ENCODE results near the gene FOXO4.

Gene FOXO4

DNA sequence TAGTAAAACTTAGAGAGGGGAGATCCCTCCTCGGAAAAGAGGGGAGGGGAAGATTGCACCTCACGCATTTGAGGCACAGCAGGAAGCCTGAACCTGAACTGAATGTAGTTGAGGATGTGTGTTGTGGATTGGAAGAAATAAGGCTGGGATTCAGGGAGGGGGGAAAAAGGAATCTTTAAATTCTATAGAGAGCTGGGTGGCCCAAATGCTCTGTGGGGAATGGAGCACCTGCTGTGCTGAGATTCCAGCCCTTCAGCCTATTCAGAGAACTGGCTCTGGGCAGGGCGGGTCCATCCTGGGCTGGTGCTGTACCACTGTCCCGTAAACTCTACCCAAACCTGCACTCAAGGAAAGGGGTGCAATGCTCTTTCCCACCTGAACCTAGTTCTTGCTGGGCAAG lies 4.1 kb downstream of the FOXO4 start:
- no peak for DNase-seq (ENCODE audit: low read depth)

DNA sequence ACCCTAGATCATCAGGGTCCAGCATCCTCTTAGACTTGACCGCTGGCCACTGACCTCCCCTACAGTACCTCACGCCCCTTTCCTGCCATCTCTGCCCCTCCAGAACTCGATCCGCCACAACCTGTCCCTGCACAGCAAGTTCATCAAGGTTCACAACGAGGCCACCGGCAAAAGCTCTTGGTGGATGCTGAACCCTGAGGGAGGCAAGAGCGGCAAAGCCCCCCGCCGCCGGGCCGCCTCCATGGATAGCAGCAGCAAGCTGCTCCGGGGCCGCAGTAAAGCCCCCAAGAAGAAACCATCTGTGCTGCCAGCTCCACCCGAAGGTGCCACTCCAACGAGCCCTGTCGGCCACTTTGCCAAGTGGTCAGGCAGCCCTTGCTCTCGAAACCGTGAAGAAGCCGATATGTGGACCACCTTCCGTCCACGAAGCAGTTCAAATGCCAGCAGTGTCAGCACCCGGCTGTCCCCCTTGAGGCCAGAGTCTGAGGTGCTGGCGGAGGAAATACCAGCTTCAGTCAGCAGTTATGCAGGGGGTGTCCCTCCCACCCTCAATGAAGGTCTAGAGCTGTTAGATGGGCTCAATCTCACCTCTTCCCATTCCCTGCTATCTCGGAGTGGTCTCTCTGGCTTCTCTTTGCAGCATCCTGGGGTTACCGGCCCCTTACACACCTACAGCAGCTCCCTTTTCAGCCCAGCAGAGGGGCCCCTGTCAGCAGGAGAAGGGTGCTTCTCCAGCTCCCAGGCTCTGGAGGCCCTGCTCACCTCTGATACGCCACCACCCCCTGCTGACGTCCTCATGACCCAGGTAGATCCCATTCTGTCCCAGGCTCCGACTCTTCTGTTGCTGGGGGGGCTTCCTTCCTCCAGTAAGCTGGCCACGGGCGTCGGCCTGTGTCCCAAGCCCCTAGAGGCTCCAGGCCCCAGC lies 5.2 kb downstream of the FOXO4 start:
- no peak for DNase-seq (ENCODE audit: low read depth)

DNA sequence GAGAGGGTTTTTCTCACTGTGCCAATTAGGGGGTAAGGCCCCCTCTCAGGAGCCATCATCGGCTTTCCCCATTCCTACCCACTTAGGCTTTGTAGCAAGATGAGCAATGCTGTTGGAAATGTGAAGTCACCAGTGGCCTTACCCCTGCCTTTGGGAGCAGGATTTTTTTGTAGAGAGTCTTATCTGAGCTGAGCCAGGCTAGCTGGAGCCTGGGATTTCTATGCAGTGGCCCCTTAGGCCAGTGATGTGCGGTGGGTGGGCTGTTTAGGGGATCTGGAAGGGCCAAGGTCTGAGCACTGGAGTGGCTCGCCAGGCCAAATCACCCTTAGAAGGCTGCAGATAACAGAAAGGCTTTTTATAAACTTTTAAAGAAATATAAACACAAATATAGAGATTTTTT lies 6.6 kb downstream of the FOXO4 start:
- no peak for DNase-seq (ENCODE audit: low read depth)

DNA sequence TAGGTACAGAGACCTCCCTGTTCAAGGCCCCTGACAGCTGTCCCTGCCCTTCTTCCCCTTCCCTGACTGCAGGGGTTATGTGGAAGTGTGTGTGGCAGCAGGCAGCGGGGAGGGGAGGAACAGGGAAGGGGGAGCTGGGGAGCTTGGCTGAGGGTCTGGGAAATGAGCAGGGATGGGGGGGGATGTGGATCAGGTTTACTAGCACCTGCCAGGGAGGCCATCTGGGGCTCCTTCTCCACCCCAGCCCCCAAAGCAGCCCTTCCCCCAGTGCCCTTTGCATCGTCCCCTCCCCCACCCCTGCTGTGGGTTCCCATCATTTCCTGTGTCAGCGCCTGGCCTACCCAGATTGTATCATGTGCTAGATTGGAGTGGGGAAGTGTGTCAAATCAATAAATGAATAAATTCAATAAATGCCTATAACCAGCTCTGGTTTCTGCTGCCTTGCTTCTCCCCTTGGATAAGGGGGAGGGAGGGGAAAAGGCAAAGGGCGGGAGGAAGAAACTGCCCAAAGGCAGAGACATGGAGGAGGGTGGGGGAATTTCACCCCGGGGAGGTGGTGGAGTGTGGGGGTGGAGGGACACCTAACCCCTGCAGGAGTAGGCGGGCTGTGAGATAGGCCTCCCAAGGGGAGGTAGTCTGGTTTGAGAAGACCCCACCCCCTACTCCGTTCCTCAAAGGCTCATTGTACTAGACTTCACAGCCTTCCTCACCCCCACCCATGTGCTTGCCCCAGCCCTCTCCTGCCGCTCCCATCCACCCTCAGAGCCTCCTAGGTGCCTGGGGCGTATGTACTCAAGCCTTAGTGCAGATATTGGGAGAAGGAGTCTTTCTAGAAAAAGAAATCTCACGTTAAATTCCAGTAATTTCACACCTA lies 7.7 kb downstream of the FOXO4 start:
- no peak for DNase-seq (ENCODE audit: low read depth)

DNA sequence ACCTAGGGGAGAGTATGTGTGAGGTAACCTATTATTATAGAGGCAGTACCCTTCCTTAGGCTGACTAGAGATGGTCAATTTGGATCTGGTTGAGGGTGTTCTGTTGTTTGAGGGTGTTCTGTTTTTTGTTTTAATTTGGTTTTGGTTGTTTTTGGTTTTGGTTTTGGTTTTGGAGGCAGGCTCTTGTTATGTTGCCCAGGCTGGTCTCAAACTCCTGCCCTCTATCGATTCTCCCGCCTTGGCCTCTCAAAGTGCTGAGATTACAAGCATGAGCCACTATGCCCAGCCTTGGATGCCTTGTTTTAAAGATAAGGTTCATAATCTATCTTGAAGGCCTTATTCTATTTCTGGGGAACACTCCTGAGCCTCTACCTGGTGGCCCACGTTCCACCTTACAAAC lies 10.0 kb downstream of the FOXO4 start:
- no peak for DNase-seq (ENCODE audit: low read depth)

DNA sequence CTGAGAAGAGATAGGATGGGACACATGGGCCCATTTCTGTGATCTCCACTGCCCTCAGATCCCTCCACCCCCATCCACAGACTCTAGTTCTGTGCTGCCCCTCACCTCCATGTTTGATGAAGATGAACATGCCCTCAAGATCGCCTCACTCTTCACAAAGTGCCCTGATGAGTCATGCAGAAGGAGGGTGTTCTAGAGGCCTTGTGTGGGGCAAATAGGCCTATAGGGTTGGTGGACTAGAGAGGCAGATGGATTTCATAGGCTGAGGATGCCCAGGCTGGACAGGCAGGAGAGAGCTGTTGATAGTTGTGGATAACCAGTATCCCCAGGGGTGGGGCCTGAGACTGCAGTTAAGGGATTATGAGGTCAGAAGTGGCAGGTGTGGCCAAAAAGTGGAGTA lies 10.8 kb downstream of the FOXO4 start, which contains the start of gene CXorf65:
CXorf65 (minus strand) TSS at position 314 of the 400 bp plus-strand sequence; CDS start at position 130, 184 bp downstream.
- DNase-seq (ENCODE audit: low read depth): no peak

DNA sequence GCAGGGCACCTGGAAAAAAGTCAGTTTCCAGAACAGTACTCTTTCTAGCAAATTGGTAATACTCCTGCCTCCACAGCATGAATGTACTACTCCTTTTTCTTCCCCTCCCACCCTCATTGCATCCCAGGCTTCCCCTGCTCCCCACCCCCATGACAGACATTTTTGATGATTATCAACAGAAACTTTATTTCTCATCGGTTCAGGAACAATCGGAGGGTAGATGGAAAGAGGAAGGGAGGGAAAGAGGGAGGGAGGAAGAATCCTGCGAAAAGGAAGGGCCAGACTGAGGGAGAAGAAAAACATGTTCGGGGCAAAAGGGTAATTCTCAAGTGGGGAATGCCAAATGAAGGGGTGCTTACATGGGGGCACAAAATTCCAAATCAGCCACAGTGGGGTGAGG lies 11.6 kb downstream of the FOXO4 start:
- DNase-seq (ENCODE audit: low read depth): no peak

DNA sequence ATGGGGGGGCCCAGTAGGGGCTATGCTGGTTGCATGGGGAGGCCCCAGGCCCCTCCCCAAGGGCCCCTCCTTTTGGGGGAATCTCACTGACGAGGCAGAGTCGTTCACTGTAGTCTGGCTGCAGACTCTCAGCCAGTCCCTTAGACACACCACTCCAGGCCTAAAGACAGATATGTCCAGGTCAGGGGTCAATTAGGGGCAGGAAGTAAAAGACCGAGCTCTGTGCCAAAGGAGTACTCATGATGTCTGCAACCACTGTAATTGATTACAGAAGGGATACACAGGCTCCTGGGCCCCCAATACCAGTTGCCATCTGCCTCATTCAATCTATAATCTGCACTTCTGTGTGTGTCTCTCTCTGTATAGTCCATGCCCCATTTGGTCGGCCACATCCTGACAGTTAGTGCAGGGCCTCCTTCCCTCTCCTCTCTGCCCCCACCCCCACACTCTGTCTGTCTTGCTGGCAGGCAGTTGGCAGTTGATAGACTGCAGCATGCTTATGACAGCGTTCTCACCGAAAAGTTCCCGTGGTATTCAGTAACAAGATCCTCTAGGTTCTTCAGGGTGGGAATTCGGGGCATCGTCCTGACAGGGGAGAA lies 12.2 kb downstream of the FOXO4 start:
- DNase-seq (ENCODE audit: low read depth): no peak

DNA sequence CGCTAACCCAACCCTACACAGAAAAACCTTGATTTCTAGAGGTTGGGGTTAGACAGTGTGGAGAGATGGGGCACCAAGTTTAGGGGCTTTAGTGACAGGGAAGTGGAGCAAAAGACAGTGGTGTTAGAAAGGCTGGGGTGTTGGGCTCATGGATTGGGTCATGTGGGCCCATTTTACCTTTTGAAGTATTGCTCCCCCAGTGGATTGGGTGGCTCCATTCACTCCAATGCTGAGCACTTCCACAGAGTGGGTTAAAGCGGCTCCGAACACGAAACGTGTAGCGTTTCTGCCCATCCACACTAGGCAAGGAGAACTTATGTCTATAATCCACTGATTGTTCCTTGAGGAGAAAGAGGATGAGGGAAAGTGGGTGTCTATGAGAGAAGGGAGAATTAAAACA lies 13.4 kb downstream of the FOXO4 start:
- DNase-seq (ENCODE audit: low read depth): no peak

DNA sequence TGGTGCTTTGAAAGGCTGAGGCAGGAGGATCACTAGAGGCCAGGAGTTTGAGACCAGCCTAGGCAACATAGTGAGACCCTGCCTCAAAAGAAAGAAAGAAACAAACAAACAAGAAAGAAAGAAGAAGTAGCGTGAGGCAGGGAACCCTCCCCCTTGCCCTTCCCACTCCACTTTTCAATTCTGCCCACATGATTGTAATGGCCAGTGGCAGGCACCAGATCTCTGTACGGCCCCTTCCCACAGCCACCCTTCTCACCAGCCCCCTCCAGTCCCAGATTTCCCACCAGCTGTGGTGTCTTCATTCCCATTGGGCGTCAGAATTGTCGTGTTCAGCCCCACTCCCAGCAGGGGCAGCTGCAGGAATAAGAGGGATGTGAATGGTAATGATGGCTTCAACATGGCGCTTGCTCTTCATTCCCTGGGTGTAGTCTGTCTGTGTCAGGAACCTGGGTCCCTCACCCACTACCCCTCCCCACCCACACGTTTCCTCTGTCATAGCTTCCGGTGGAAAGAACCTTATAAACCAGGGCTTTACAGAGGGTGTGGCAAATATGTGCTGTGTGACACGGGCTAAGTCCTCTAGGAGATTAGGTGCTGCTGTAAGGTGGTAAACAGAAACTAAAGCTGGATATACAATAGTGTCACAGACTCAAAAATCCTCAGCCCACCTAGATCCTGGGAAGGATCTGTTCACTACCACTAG lies 15.6 kb downstream of the FOXO4 start, which contains the start of gene IL2RG:
IL2RG (minus strand) TSS at position 437 of the 703 bp plus-strand sequence; CDS start at position 399, 38 bp downstream.
- no peak for DNase-seq (ENCODE audit: low read depth)

DNA sequence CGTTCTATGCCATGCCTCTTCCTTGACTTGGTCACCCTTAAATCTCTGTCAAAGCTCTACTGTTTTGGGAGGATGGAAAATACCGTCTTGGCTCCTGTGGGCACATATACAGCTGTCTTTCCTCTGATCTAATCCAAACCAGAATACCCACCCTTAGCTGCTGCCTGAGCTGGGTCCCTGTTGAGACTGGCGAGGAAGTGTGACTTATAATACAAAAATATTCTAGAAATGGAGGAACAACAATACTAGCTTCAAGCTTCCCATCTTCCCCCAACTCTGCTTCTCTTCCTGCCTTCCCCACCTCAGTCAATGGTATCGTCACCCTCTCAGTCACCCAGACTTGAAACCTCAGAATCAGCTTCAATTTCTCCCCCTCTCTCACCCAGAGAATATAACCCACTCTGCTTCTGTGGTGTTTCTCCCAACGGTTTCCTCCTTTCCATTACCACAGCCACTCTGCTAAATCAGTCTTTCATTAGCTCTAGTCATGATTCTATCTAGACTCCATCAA lies 16.3 kb downstream of the FOXO4 start:
- no peak for DNase-seq (ENCODE audit: low read depth)

DNA sequence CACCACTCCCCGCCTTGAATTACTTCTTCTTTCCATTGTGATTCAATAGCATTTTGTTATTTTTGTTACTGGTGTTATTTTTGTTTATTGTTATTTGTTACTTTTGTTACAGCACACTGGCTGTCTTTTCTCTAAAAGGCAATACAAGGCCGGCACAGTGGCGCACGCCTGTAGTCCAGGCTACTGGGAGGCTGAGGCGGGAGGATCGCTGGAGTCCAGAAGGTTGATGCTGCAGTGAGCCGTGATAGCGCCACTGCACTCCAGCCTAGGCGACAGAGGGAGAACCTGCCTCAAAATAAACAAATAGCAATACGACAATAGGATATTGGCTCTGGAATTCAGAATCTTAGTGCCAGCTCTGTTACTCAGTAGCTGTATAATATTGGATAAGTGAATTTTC lies 21.7 kb downstream of the FOXO4 start:
- no peak for DNase-seq (ENCODE audit: low read depth)

DNA sequence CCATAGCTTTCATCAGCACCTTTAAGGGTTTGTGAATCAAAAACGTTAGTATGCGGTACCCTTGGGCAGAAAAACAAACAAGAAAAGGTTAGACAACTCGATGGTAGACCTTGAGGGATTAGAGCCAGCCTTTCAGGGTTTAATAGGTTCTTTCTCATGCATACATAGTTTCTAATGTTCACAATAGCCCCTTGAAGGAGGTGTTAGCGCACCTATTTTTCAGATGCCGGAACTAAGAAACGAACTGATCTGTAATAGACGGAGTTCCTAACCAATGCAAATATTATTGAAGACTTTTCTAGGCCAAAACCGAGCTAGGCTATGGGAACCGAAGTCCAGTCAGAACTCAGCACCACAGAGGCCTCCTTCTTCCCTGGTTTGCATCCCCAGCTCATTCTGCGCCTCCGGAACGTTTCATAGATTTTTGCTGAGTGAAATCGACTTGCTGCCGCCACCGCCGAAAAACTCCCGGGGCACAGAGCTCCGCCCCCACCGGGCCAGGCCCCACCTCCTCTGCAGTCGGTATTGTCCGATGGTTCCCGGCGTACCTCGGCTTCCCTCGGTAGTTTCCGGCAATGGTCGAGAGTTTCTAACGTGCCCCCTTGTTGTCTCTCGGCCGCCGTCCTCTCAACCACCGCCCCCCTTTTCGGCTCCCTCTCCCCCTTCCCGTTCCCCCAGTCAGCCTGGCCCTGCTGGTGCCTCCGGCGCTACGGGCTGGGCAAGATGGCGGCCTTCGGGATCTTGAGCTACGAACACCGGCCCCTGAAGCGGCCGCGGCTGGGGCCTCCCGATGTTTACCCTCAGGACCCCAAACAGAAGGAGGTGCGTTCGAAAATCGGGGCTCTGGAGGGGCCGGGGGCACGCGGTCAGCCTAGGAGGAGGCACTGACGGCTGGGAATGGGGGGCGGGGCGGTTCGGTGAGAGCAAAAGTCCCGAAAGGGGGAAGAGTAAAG lies 22.7 kb downstream of the FOXO4 start, which contains the start of gene MED12:
MED12 (plus strand) TSS at position 565 of the 953 bp plus-strand sequence; CDS start at position 724, 159 bp downstream.
- DNase-seq (ENCODE audit: low read depth): peak; percentile 52

DNA sequence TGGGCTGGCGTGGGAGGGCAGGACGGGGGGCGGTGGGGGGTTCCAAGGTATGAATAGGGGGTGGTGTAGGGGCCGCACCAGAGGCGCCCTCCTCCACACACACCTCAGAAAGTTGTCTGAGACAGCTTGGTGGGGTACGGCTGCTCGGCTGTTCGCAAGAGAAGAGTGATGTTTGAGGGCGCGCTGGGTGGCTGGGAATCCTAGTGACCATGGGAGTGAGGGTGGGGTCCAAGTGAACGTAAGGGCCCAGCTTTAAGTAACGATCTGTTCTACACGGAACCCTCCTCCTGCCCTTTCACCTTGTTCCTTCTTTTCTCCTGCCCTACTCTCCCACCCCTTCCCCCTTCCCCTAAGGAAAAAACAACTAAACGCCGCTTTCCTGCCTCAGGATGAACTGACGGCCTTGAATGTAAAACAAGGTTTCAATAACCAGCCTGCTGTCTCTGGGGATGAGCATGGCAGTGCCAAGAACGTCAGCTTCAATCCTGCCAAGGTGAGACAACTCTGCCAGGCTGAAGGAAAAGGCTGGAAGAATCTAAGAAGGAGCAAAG lies 23.4 kb downstream of the FOXO4 start:
- DNase-seq (ENCODE audit: low read depth): no peak

DNA sequence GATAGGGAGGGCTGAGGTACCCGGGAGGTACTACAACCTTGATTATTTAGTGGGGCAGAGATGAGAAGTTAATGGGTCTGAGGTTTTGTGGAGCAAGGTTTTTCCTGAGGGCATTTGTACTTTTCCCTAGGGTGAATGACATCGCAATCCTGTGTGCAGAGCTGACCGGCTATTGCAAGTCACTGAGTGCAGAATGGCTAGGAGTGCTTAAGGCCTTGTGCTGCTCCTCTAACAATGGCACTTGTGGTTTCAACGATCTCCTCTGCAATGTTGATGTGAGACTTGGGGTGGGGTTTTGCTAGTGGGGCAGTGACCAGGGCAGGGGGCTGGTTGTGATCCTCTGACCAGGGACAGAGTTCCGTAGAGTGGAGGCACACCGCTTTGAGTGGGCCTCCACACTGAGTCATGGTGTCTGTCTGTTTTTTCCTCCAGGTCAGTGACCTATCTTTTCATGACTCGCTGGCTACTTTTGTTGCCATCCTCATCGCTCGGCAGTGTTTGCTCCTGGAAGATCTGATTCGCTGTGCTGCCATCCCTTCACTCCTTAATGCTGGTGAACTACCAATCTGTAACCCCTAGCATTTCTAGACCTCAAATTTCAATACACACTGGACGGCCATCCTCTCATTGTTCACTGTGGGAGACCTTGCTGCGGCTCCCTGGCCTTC lies 32.6 kb downstream of the FOXO4 start:
- DNase-seq (ENCODE audit: low read depth): no peak

DNA sequence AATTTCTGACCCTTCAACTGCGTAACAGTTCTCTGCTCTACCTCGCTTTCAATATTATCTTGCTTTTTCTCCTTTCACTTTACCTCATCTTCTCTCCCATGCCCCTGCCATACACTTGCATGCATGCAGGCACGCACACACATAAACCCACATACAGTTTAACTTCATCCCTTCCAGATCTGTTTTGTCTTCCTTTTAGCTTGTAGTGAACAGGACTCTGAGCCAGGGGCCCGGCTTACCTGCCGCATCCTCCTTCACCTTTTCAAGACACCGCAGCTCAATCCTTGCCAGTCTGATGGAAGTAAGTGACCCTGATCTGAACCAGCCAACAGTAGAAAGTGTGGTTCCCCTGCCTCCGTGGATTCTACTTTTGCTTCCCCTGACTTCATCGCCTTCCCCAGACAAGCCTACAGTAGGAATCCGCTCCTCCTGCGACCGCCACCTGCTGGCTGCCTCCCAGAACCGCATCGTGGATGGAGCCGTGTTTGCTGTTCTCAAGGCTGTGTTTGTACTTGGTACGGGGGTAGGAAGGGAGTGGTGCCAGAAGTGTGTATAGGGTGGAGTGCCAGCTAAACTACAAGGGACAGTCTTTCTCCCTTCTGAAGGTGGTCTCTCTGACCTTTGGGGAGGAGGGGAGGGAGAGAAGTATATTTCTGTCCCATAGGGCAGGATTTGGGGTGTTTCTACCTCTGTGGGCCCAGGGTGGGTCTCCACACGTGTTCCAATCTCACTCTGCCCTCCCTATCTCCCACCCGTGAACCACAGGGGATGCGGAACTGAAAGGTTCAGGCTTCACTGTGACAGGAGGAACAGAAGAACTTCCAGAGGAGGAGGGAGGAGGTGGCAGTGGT lies 33.5 kb downstream of the FOXO4 start:
- DNase-seq (ENCODE audit: low read depth): peak; percentile 15

DNA sequence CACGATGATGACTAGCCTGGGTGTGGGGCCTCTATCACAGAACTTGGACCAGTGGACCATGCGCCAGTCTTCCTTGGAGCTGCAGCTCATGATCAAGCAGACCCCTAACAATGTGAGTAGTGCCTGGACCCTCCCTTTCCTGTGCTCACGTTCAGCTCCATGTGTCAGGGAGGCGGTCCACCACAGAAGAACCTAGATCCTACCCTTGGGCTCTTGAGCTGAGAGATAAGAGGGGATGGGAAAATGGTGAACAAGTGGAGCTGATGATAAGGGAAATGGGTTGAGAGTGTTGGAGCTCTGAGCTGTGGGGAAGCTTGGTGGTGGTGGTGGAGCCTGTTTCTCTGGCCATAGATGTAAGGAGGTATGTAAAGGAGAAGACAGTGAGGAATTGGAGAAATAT lies 35.9 kb downstream of the FOXO4 start:
- no peak for DNase-seq (ENCODE audit: low read depth)

DNA sequence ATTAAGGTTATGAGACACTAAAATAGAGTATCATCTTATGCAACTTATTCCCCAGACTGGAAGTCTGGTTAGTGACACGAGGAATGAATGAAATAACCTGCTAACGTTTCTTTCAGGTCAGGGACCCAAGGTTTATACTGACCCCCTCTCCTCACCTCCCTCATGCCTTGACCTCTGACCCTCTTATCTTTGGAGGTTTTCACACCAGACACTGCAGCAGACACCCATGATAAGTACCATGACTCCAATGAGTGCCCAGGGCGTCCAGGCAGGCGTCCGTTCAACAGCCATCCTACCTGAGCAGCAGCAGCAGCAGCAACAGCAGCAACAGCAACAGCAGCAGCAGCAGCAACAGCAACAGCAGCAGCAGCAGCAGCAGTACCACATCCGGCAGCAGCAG lies 44.8 kb downstream of the FOXO4 start:
- DNase-seq (ENCODE audit: low read depth): no peak
